GM12873 (cell line): ENCODE data around the gene CHP1.

Experiments
- CTCF ChIP-seq: IDR thresholded peaks from 2 replicates; pipeline ENCODE4 v1.5.1; 2012; ENCODE audit warnings: low read depth, mild to moderate bottlenecking, moderate library complexity, low read length, control low read depth; ENCODE audit not compliant: insufficient read depth; ENCODE audit errors: missing control alignments

The CHP1 gene

GRCh38 chr15:41235929-41236328 lies 4.9 kb downstream of the CHP1 start:
- TF ChIP-seq CTCF: no peak

GRCh38 chr15:41238100-41238499 lies 7.0 kb downstream of the CHP1 start:
- TF ChIP-seq CTCF: no peak

GRCh38 chr15:41241221-41241964 lies 10.3 kb downstream of the CHP1 start:
- no peak for TF ChIP-seq CTCF

GRCh38 chr15:41251411-41251810 lies 20.3 kb downstream of the CHP1 start:
- TF ChIP-seq CTCF: no peak

- no peak for TF ChIP-seq CTCF
Measured at GRCh38 chr15:41254560-41254959, 23.5 kb downstream of the CHP1 start.

- TF ChIP-seq CTCF: no peak
Measured at GRCh38 chr15:41256103-41256502, 25.0 kb downstream of the CHP1 start.

- TF ChIP-seq CTCF: no peak
Measured at GRCh38 chr15:41256577-41257038, 25.5 kb downstream of the CHP1 start.
